ENCODE results near the gene GPX6.
"Not testable (repeated sequence)": the region's sequence is repeated elsewhere in the genome, so short reads cannot be mapped to it uniquely, and the experiment has no call there.

Gene GPX6

GRCh38 chr6:28523241-28523622 lies 7.6 kb upstream of the GPX6 start:
- peak; percentile 39 for DNase-seq

GRCh38 chr6:28522594-28523240 lies 7.1 kb upstream of the GPX6 start:
- DNase-seq: no peak

GRCh38 chr6:28517964-28518363 lies 2.4 kb upstream of the GPX6 start:
- DNase-seq: no peak

- DNase-seq: not testable (repeated sequence)
Measured at GRCh38 chr6:28512387-28512786, 3.2 kb downstream of the GPX6 start.

- DNase-seq: no peak
Measured at GRCh38 chr6:28511628-28512300, 3.8 kb downstream of the GPX6 start.

GRCh38 chr6:28506807-28507475 lies 8.7 kb downstream of the GPX6 start:
- no peak for DNase-seq

GRCh38 chr6:28505733-28506132 lies 9.9 kb downstream of the GPX6 start:
- DNase-seq: no peak

- not testable (repeated sequence) for DNase-seq
Measured at GRCh38 chr6:28502709-28503305, 12.8 kb downstream of the GPX6 start.

GRCh38 chr6:28502136-28502535 lies 13.5 kb downstream of the GPX6 start:
- not testable (repeated sequence) for DNase-seq

GRCh38 chr6:28501259-28501658 lies 14.3 kb downstream of the GPX6 start:
- DNase-seq: no peak

GRCh38 chr6:28497893-28498292 lies 17.7 kb downstream of the GPX6 start:
- no peak for DNase-seq

GRCh38 chr6:28497306-28497705 lies 18.3 kb downstream of the GPX6 start:
- no peak for DNase-seq

- no peak for DNase-seq
Measured at GRCh38 chr6:28496099-28496779, 19.4 kb downstream of the GPX6 start.

- no peak for DNase-seq
Measured at GRCh38 chr6:28491984-28492317, 23.6 kb downstream of the GPX6 start.

- DNase-seq: no peak
Measured at GRCh38 chr6:28490205-28490890, 25.2 kb downstream of the GPX6 start.

- DNase-seq: peak; percentile 38
Measured at GRCh38 chr6:28489366-28490204, 26.0 kb downstream of the GPX6 start.

- peak; percentile 25 for DNase-seq
Measured at GRCh38 chr6:28488916-28489365, 26.7 kb downstream of the GPX6 start.

- DNase-seq: no peak
Measured at GRCh38 chr6:28486988-28487742, 28.4 kb downstream of the GPX6 start.

- no peak for DNase-seq
Measured at GRCh38 chr6:28486533-28486932, 29.1 kb downstream of the GPX6 start.

- DNase-seq: no peak
Measured at GRCh38 chr6:28485482-28485881, 30.1 kb downstream of the GPX6 start.

Data from activated naive CD4-positive, alpha-beta T cell treated with anti-CD3 and anti-CD28 coated beads, Interleukin-2, amount 50 U/mL, for 16 hours (primary cell).